Fibroblast of mammary gland (primary cell): ENCODE data around the gene SOX10.
A peak's percentile ranks its signal among the peaks of the same experiment; 100 is the strongest.

Experiments used
- DNase-seq: peaks from one replicate; pipeline ENCODE4 v3.0.0-alpha.2; 2010; ENCODE audit warnings: low read depth
- H3K4me3 ChIP-seq: 2 replicates; pipeline ENCODE4 v1.5.1; 2011; ENCODE audit warnings: low read depth, mild to moderate bottlenecking, low read length, moderate library complexity; ENCODE audit not compliant: control insufficient read depth
- CTCF ChIP-seq: conservative IDR thresholded peaks from 2 replicates; pipeline ENCODE4 v1.5.1; 2011; ENCODE audit warnings: low read depth, low read length, inconsistent platforms; ENCODE audit not compliant: control insufficient read depth, insufficient read depth

SOX10 gene

DNA sequence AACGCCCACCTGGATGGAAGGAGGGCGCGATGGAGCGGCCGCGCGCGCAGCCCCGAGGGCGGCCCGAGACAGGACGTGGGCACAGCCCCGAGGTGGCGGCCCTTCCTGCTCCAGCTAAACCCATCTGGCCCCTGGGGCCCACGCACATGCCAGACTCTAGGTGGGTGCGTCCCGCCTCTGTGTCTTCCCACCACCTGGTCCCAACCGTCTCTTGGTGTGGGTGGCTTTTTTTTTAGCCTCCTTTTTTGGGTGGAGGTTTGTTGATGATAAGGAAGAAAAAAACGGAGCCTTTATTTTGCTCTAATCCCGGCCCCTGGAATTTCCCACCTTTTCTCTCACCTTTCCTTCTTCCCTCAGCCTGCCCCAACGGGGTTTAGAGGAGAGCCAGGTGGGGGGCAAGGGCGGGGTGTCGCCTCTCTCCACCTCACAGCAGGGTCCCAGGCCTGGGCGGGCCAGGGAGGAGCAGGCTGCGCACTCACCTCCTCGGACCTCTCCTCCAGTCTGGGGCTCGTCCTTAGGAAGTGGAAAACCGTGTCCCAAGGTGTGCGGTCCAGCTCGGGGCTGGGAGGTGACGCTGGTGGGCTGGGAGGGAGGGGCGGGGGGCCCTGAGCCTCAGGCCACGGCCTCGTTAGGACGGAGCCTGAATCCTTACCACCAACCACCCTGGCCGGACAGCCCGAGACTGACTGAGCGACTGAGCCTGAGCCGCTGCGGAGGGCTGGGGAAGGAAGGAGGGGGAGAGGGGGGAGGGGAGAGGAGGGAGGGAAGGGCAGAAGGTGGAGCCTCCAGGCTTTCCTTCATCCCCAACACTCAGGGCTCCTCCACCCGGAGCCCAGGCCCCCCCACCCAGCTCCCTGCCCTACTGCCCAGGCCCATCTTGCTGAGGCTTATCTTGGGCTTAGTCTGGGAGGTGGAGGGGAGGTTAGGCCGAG is at the start of gene SOX10:
SOX10 (minus strand) TSS at position 696 of the 932 bp plus-strand sequence. CDS start 771 bp downstream, outside the sequence.
- no peak for TF ChIP-seq CTCF
- no peak for DNase-seq
- no peak within 1 kb of the TSS for H3K4me3 ChIP-seq

- no peak for TF ChIP-seq CTCF
- no peak overlapping the region for H3K4me3 ChIP-seq
- DNase-seq: no peak
Observed at GRCh38 chr22:38033522-38034277, 49.3 kb upstream of the SOX10 start.

DNA sequence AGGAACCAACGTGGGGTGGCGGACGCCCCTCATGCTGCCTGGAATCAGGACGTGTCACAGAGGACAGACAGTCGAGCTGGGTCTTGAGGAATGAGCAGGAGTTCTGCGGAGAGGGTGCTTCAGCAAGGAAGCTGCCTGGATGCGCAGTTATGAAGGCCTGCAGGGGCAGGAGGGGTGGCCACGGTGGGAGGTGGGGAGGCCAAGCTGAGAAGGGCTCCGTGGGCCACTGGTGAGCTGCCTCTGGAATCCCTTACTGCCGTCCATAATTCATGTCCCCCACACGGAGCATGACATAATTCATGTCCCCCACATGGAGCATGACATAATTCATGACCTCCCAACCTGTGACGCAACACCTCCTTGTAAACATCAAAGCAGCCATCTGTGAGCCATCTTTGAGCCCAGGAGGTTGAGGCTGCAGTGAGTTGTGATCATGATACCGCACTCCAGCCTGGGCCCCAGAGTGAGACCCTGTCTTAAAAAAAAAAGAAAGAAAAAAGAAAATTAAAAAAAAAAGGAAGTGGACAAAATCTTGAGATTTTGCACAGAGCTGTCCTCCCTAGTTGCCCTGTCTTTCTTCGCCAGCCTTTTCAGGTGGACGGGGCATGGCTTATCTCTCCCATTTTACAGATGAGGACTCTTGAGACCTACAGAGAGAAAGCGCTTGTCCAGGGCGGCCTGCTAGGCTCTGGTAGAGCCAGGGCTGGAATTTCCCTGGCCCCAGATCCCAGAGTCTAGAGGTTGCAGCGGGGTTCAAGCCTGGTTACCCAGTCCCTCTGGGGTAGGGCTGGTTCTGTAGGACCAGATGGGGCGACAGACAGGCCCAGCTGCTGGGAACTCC is 48.5 kb upstream of the SOX10 start:
- no peak for TF ChIP-seq CTCF
- peak; percentile 96 for DNase-seq
- no peak overlapping the region for H3K4me3 ChIP-seq

DNA sequence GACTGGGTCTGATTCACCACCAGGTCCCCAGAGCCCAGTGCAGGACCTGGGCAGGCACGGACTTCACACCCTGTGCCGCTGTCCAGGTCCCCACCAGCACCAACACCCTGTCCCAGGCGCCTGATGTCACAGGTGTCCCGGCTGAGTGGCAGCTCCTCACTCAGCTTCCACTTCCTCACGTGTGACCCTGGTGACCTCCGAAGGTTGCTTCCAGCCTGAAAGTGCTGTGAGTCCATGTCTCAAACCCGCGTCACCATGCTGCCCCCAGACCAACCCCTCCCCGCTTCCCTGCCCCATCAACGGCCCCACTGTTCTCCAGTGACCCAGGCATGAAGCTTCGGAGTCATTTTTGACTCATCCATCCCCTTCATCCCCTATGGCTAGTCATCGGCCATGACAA is 47.1 kb upstream of the SOX10 start:
- no peak overlapping the region for H3K4me3 ChIP-seq
- DNase-seq: no peak
- TF ChIP-seq CTCF: no peak

GRCh38 chr22:38030311-38031133 is 46.2 kb upstream of the SOX10 start:
- TF ChIP-seq CTCF: no peak
- peak; percentile 67 for DNase-seq
- H3K4me3 ChIP-seq: no peak overlapping the region

- no peak overlapping the region for H3K4me3 ChIP-seq
- no peak for TF ChIP-seq CTCF
- DNase-seq: no peak
Observed at GRCh38 chr22:38029901-38030300, 45.5 kb upstream of the SOX10 start.
